ENCODE results near the gene XRCC2. TPM values are rescaled to one million over a fixed set of nuclear protein-coding genes. Genes with fewer than 3 reads are reported as not detected.

XRCC2 gene
- total RNA-seq, 1 experiment from 2014 or later = 28.5 TPM

DNA sequence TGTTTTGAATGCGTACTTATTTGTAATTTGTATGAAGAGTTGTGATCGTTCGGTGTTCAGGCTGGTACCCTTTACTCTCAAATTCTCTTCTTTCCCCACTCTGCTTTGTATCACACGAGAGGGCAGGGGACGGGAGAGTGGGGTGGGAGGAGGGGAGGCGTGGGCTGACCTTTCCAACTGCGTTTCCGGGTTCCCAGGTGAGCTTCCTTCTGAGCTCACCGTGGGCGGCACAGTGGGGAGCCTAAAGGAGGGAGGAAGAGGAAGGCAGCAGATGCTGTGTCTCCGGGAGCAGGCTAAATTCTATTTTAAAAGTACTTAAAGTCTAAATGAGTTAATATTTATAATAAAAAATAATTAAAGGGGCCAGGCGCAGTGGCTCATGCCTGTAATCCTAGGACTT, 7.4 kb upstream of the XRCC2 start:
- ChIA-PET POLR2A (ENCODE audit: low non-redundant PET) (no interaction called here), CTCF (no interaction called here)
- no peaks in the 10 kb centered on the region for H3K9me3 ChIP-seq (ENCODE audit: low read depth, low read length, poor library complexity, severe bottlenecking)
- no peaks in the 10 kb centered on the region for H3K36me3 ChIP-seq (ENCODE audit: insufficient read depth, low read length, poor library complexity, severe bottlenecking)
- H3K27me3 ChIP-seq (replicated peaks; ENCODE audit: insufficient read depth, low read depth, low read length, poor library complexity) = no peaks in the 10 kb centered on the region
- TF ChIP-seq, protein P1, sequence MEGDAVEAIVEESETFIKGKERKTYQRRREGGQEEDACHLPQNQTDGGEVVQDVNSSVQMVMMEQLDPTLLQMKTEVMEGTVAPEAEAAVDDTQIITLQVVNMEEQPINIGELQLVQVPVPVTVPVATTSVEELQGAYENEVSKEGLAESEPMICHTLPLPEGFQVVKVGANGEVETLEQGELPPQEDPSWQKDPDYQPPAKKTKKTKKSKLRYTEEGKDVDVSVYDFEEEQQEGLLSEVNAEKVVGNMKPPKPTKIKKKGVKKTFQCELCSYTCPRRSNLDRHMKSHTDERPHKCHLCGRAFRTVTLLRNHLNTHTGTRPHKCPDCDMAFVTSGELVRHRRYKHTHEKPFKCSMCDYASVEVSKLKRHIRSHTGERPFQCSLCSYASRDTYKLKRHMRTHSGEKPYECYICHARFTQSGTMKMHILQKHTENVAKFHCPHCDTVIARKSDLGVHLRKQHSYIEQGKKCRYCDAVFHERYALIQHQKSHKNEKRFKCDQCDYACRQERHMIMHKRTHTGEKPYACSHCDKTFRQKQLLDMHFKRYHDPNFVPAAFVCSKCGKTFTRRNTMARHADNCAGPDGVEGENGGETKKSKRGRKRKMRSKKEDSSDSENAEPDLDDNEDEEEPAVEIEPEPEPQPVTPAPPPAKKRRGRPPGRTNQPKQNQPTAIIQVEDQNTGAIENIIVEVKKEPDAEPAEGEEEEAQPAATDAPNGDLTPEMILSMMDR (conservative IDR thresholded peaks at IDR 0.05; ENCODE audit: low read depth, low read length) = no peak
- TF ChIP-seq EZH2 (IDR thresholded peaks at IDR 0.05; ENCODE audit: borderline replicate concordance, low read depth, low read length, poor library complexity, severe bottlenecking) = no peak
- no peak for DNase-seq (ENCODE audit: low spot score)
- intact Hi-C loops (cut with micrococcal nuclease; ENCODE audit: unreplicated experiment) = no loop called here
- no peak overlapping the region for H3K4me3 ChIP-seq (ENCODE audit: low read depth, low read length, poor library complexity, severe bottlenecking)
- H3K27ac ChIP-seq (ENCODE audit: low read depth, low read length, poor library complexity, severe bottlenecking) = no peak overlapping the region
- no TSS peak for BruUV-seq (replicated peaks)
- no peaks in the 10 kb centered on the region for H3K4me1 ChIP-seq (ENCODE audit: insufficient read depth, low read length, poor library complexity, severe bottlenecking)

DNA sequence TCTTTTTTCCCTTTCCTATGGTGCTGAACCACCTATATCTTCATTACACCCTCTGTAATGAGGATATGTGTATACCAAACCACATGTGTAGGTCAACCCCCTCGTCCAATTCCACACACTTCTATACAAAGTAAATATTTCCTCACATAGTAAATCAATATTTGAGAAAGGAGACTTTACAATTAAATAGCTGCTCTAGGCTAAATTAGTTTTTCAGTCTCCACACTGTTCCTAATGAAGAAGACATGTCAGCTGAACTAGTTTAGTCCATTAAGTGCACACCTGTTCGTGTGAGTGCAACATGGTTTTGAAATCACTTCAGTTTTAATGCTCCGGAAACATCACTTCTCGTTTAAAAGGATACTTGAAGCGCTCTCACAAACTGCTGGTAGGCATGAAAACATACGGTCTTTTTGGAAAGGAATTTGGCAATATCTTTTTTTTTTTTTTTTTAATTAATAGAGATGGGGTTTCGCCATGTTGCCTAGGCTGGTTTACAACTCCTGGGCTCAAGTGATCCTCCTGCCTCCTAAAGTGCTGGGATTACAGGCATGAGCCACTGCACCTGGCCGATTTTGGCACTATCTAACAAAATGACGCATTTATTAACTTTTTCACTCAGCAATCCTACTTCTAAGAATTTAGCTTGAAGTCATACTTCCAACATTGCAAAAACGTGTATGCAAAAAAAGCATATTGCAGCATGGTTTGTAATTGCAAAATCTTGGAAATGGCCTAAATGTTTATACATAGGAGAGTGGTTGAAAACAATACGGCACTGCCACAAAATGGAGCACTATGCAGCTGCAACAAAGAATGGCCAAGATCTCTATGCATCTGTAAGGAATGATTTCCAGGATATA, 2.1 kb upstream of the XRCC2 start:
- H3K4me3 ChIP-seq (ENCODE audit: low read depth, low read length, poor library complexity, severe bottlenecking) = no peak overlapping the region
- TF ChIP-seq, protein P1 (conservative IDR thresholded peaks at IDR 0.05; ENCODE audit: low read depth, low read length) = no peak
- no peak for TF ChIP-seq EZH2 (IDR thresholded peaks at IDR 0.05; ENCODE audit: borderline replicate concordance, low read depth, low read length, poor library complexity, severe bottlenecking)
- no peaks in the 10 kb centered on the region for H3K36me3 ChIP-seq (ENCODE audit: insufficient read depth, low read length, poor library complexity, severe bottlenecking)
- no TSS peak for BruUV-seq (replicated peaks)
- no peaks in the 10 kb centered on the region for H3K27me3 ChIP-seq (replicated peaks; ENCODE audit: insufficient read depth, low read depth, low read length, poor library complexity)
- POLR2A ChIA-PET (ENCODE audit: low non-redundant PET) = interaction anchor here (0.5 kb wide), 1 partner anchor 155 kb away, joined by 3 read pairs; no protein-coding TSS in a partner anchor
- no peaks in the 10 kb centered on the region for H3K9me3 ChIP-seq (ENCODE audit: low read depth, low read length, poor library complexity, severe bottlenecking)
- intact Hi-C loops (cut with micrococcal nuclease; ENCODE audit: unreplicated experiment) = no loop called here
- CTCF ChIA-PET = no interaction called here
- DNase-seq (ENCODE audit: low spot score) = no peak
- no peaks in the 10 kb centered on the region for H3K4me1 ChIP-seq (ENCODE audit: insufficient read depth, low read length, poor library complexity, severe bottlenecking)
- H3K27ac ChIP-seq (ENCODE audit: low read depth, low read length, poor library complexity, severe bottlenecking) = no peak overlapping the region

DNA sequence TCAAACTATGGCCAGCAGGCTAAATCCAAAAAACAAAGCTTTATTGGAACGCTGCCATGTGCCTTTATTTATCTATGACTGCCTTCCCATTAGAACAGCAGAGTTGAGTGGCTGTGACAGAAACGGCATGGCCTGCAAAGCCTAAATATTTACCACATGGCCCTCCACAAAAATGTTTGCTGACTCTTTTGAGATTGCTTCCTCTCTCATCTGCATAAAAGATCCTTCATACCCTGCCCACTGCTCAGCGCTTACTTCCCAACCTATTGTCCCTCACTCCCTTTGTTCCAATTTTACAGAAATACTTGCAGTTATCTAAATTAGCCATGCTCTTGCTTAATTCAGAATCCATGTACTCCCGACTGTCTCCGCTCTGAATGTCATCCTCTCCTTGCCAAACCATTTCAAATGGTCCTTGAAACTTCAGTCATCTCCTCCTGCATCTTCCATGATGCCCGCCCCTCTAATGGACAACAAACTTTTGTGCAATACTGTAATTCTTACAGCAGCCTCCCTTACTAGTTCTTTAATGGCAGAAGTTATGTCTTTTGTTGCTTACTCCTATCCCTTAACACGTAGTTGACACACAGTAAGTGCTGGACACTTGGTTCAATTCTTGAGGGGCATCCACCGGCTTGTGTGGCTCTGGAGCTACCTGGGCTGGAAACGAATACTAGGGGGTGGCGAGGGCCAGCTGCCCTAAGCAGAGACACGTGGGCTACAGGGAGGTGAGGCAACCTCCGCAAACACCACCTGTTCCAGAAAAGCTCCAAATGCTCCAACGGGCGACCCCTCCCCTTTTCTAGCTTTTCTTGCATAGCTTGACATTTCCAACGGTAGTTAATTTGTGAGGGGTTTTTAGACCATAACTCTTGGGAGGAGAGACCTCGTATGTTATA, 832 bp downstream of the XRCC2 start:
- peaks cover 6% of the 10 kb centered on the region for H3K36me3 ChIP-seq (ENCODE audit: insufficient read depth, low read length, poor library complexity, severe bottlenecking)
- no peak for TF ChIP-seq EZH2 (IDR thresholded peaks at IDR 0.05; ENCODE audit: borderline replicate concordance, low read depth, low read length, poor library complexity, severe bottlenecking)
- TF ChIP-seq, protein P1 (conservative IDR thresholded peaks at IDR 0.05; ENCODE audit: low read depth, low read length) = no peak
- DNase-seq (ENCODE audit: low spot score) = peak; percentile 74

More for the DNA sequence above, 832 bp downstream of the XRCC2 start:
- CTCF ChIA-PET = no interaction called here
- no peaks in the 10 kb centered on the region for H3K4me1 ChIP-seq (ENCODE audit: insufficient read depth, low read length, poor library complexity, severe bottlenecking)
- H3K4me3 ChIP-seq (ENCODE audit: low read depth, low read length, poor library complexity, severe bottlenecking) = peak overlapping the region; percentile 89
- no peaks in the 10 kb centered on the region for H3K9me3 ChIP-seq (ENCODE audit: low read depth, low read length, poor library complexity, severe bottlenecking)
- H3K27ac ChIP-seq (ENCODE audit: low read depth, low read length, poor library complexity, severe bottlenecking) = peak overlapping the region; percentile 88
- intact Hi-C loops (cut with micrococcal nuclease; ENCODE audit: unreplicated experiment) = no loop called here
- POLR2A ChIA-PET (ENCODE audit: low non-redundant PET) = no interaction called here
- H3K27me3 ChIP-seq (replicated peaks; ENCODE audit: insufficient read depth, low read depth, low read length, poor library complexity) = no peaks in the 10 kb centered on the region
- TSS peak; percentile 72 for BruUV-seq (replicated peaks)
